K562 (cell line): Measurements from ENCODE around the gene FYB1. TPM values are rescaled to one million over a fixed set of nuclear protein-coding genes. Genes with fewer than 3 reads are reported as not detected.

Source experiments
- CAMTA2 ChIP-seq: fragments of 250-450 bp; sonication (Bioruptor Pico); conservative IDR thresholded peaks from 2 replicates; pipeline ENCODE4 v1.5.1; 2022
- CEBPB ChIP-seq: fragments of 450-650 bp; IDR thresholded peaks from 2 replicates; pipeline ENCODE4 v1.6.1; 2016; ENCODE audit warnings: missing genetic modification characterization, missing compliant biosample characterization
- CHCHD3 ChIP-seq: fragments of 250-450 bp; sonication (Bioruptor Pico); IDR thresholded peaks from 2 replicates; pipeline ENCODE4 v2.1.2; 2022; ENCODE audit warnings: mild to moderate bottlenecking
- EHMT2 ChIP-seq: fragments of 450-650 bp; IDR thresholded peaks from 2 replicates; pipeline ENCODE4 v1.6.1; 2018; ENCODE audit warnings: antibody characterized with exemption
- ETV5 ChIP-seq: sonication (generic); formaldehyde crosslinking; IDR thresholded peaks from 2 replicates; pipeline ENCODE4 v1.4.0; 2020; ENCODE audit warnings: low read depth, mild to moderate bottlenecking, missing genetic modification reagents
- IRF1 ChIP-seq: sonication (generic); formaldehyde crosslinking; IDR thresholded peaks from 2 replicates; pipeline ENCODE4 v1.8.0; 2022; ENCODE audit warnings: missing genetic modification reagents, mild to moderate bottlenecking, borderline replicate concordance
- LEF1 ChIP-seq: fragments of 450-650 bp; IDR thresholded peaks from 2 replicates; pipeline ENCODE4 v1.6.1; 2016; ENCODE audit warnings: mild to moderate bottlenecking
- MCM3 ChIP-seq: fragments of 450-650 bp; IDR thresholded peaks from 2 replicates; pipeline ENCODE4 v1.6.1; 2016
- RBBP5 ChIP-seq: fragments of 200-600 bp; sonication (generic); IDR thresholded peaks from 2 replicates; pipeline ENCODE4 v1.6.1; 2012; ENCODE audit warnings: borderline replicate concordance, mild to moderate bottlenecking, low read length, control low read depth, inconsistent platforms; ENCODE audit not compliant: insufficient read depth, poor library complexity, severe bottlenecking
- RERE ChIP-seq: sonication (generic); formaldehyde crosslinking; IDR thresholded peaks from 2 replicates; pipeline ENCODE4 v1.8.0; 2023; ENCODE audit warnings: missing genetic modification reagents, mild to moderate bottlenecking, borderline replicate concordance
- RNF219 ChIP-seq: fragments of 250-450 bp; sonication (Bioruptor Pico); IDR thresholded peaks from 2 replicates; pipeline ENCODE4 v1.5.0; 2022; ENCODE audit warnings: mild to moderate bottlenecking
- SETDB1 ChIP-seq: IDR thresholded peaks from one replicate; pipeline ENCODE4 v1.6.1; 2012; ENCODE audit warnings: low read length, control low read depth, inconsistent platforms
- SIX5 ChIP-seq, 2 experiments: IDR thresholded peaks; 2 replicates each; pipeline ENCODE4 v1.6.1; 2011; ENCODE audit warnings: low read length in 2 of 2, borderline replicate concordance in 1 of 2, low read depth in 1 of 2, mild to moderate bottlenecking in 1 of 2, moderate library complexity in 1 of 2; ENCODE audit not compliant: insufficient read depth in 1 of 2
- ZBTB2 ChIP-seq: fragments of 450-650 bp; IDR thresholded peaks from 2 replicates; pipeline ENCODE4 v1.6.1; 2016; ENCODE audit warnings: antibody characterized with exemption
- ZNF175 ChIP-seq: fragments of 200-800 bp; sonication (Bioruptor generic); IDR thresholded peaks from 2 replicates; pipeline ENCODE4 v1.6.1; 2016; ENCODE audit warnings: low read depth, mild to moderate bottlenecking, missing genetic modification characterization, missing compliant biosample characterization
- polyA plus RNA-seq, 8 experiments: library from polyadenylated mRNA; depleted of rRNA in 4 of 8; stranded (reverse) in 5 of 8; unstranded in 3 of 8; fragments of >200 nt; fragmentation: Nextera tagmentation in 2 of 8; fragmentation: Illumina TruSeq in 1 of 8; extraction: Ambion mirVana in 2 of 8; extraction: Trizol in 1 of 8; gene quantifications; 2 replicates each; pipeline versions ENCODE4 v1.2.1 to v1.2.3, GENCODE V29; 2011 to 2014; ENCODE audit warnings: inconsistent platforms in 1 of 8, missing spikeins in 1 of 8
- total RNA-seq, 7 experiments: library from RNA; depleted of rRNA in 6 of 7; stranded (reverse); fragments of >200 nt in 6 of 7; fragmentation: Illumina TruSeq in 2 of 7; extraction: Trizol in 2 of 7; gene quantifications; 2 replicates each; pipeline versions ENCODE4 v1.2.1 to v1.2.3, GENCODE V29; 2011 to 2021; ENCODE audit warnings: low replicate concordance in 1 of 7

FYB1 gene
- total and polyA plus RNA-seq, 9 of the 15 experiments (the other 6 are each of a cell fraction or from before 2014, with no cell fraction given), result 4.7 to 31.5 (median 9.7) TPM

GRCh38 chr5:39194466-39195136 lies 24.8 kb downstream of the FYB1 start (continued):
- no peak for TF ChIP-seq RNF219 (CRISPR knock-in tag)
- TF ChIP-seq CEBPB, result peak; percentile 85
- TF ChIP-seq ZBTB2, result peak; percentile 95
- no peak for TF ChIP-seq SIX5 (IDR thresholded peaks at IDR 0.05; ENCODE audit: borderline replicate concordance in 1 of 2, insufficient read depth in 1 of 2, low read depth in 1 of 2, low read length in 2 of 2)
- no peak for TF ChIP-seq CHCHD3 (CRISPR knock-in tag)
- peak; percentile 77 for TF ChIP-seq EHMT2
- TF ChIP-seq RERE, result no peak
- TF ChIP-seq ETV5, result peak; percentile 82
- TF ChIP-seq SETDB1, result no peak
- no peak for TF ChIP-seq IRF1
- no peak for TF ChIP-seq MCM3
- no peak for TF ChIP-seq CAMTA2
- no peak for TF ChIP-seq ZNF175 (CRISPR knock-in tag)
- peak; percentile 94 for TF ChIP-seq LEF1
- peak; percentile 68 for TF ChIP-seq RBBP5
